BJ (cell line): Measurements from ENCODE around the gene SCYGR4. TPM values are rescaled to one million over a fixed set of nuclear protein-coding genes. Genes with fewer than 3 reads are reported as not detected.

Experiments used
- CTCF ChIA-PET: fragments of 350-600 bp; formaldehyde crosslinking; extraction: SDS; loops from one replicate; lab custom pipeline; 2021; ENCODE audit warnings: antibody characterized with exemption, inconsistent platforms; lab: Yijun Ruan, JAX
- POLR2A ChIA-PET: fragments of 300-600 bp; sonication (Branson Sonifier 250); formaldehyde crosslinking; extraction: SDS; loops from one replicate; lab custom pipeline; 2021; ENCODE audit warnings: antibody characterized with exemption; lab: Charles Lee
- DNase-seq: peaks from one replicate; pipeline ENCODE4 v3.0.0-alpha.2; 2011; ENCODE audit warnings: low read depth
- H3K27me3 ChIP-seq: 2 replicates; pipeline ENCODE4 v1.6.0; 2011; ENCODE audit warnings: low read length; ENCODE audit not compliant: control insufficient read depth, insufficient read depth
- H3K36me3 ChIP-seq: 2 replicates; pipeline ENCODE4 v1.5.1; 2011; ENCODE audit warnings: low read length; ENCODE audit not compliant: control insufficient read depth, insufficient read depth
- H3K4me3 ChIP-seq: 2 replicates; pipeline ENCODE4 v1.5.1; 2011; ENCODE audit warnings: low read depth, mild to moderate bottlenecking, control low read depth, low read length
- CTCF ChIP-seq: IDR thresholded peaks from 2 replicates; pipeline ENCODE4 v1.5.1; 2011; ENCODE audit warnings: low read depth, mild to moderate bottlenecking, control low read depth, inconsistent platforms, low read length, moderate library complexity; ENCODE audit not compliant: insufficient read depth
- polyA plus RNA-seq: library from polyadenylated mRNA; depleted of rRNA; stranded (reverse); fragments of >200 nt; gene quantifications from 2 replicates; pipeline ENCODE4 v1.2.3, GENCODE V29; 2011

The SCYGR4 gene
- polyA plus RNA-seq, 1 experiment: not detected

DNA sequence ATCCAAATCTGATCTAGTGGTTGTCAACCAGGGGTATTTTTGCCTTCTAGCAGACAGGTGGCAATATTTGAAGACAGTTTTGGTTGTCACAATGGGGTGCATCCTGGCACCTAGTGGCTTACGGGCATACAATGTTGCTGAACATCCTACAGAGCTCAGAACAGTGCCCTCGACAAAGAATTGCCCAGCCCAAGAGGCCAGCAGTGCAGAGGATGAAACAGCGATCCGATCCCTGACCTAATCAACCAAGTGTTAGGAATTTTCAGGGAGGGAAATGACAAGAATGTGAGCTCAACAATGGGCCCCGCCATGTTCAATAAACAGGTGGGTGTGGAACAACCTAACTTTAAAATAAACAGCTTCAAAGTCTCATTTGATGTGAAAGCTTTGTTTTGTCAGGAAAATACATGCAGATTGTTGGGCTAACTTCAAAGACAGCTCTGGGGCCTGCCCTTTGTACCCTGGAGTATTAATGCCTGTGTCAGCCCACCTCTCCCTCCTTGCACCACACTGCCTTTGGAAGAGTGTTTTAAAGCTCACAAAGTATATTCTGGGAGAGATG, 26.8 kb downstream of the SCYGR4 start:
- no peak for TF ChIP-seq CTCF
- no peaks in the 10 kb centered on the region for H3K36me3 ChIP-seq
- POLR2A ChIA-PET: no interaction called here
- DNase-seq: no peak
- H3K4me3 ChIP-seq: no peak overlapping the region
- H3K27me3 ChIP-seq: peaks cover 3% of the 10 kb centered on the region; the same call in 1 of the 2 replicates
- CTCF ChIA-PET: interaction anchor here (0.6 kb wide), 1 partner anchor 9 kb away, joined by 3 read pairs; no protein-coding TSS in a partner anchor

- Histone ChIP-seq H3K36me3 (no peaks in the 10 kb centered on the region), H3K27me3 (no peaks in the 10 kb centered on the region), H3K4me3 (no peak overlapping the region)
- no peak for DNase-seq
- ChIA-PET CTCF (no interaction called here), POLR2A (no interaction called here)
- no peak for TF ChIP-seq CTCF
Measured at GRCh38 chr2:227653419-227653818, 36.1 kb downstream of the SCYGR4 start.

GRCh38 chr2:227654426-227654825, 37.1 kb downstream of the SCYGR4 start:
- Histone ChIP-seq H3K36me3 (no peaks in the 10 kb centered on the region), H3K4me3 (no peak overlapping the region), H3K27me3 (no peaks in the 10 kb centered on the region)
- ChIA-PET POLR2A (no interaction called here), CTCF (no interaction called here)
- DNase-seq: no peak
- no peak for TF ChIP-seq CTCF

- DNase-seq: peak; percentile 56
- H3K4me3 ChIP-seq: no peak overlapping the region
- no peaks in the 10 kb centered on the region for H3K36me3 ChIP-seq
- no peak for TF ChIP-seq CTCF
- no peaks in the 10 kb centered on the region for H3K27me3 ChIP-seq
- CTCF ChIA-PET: no interaction called here
- POLR2A ChIA-PET: no interaction called here
Measured at GRCh38 chr2:227655454-227655853, 38.2 kb downstream of the SCYGR4 start.

DNA sequence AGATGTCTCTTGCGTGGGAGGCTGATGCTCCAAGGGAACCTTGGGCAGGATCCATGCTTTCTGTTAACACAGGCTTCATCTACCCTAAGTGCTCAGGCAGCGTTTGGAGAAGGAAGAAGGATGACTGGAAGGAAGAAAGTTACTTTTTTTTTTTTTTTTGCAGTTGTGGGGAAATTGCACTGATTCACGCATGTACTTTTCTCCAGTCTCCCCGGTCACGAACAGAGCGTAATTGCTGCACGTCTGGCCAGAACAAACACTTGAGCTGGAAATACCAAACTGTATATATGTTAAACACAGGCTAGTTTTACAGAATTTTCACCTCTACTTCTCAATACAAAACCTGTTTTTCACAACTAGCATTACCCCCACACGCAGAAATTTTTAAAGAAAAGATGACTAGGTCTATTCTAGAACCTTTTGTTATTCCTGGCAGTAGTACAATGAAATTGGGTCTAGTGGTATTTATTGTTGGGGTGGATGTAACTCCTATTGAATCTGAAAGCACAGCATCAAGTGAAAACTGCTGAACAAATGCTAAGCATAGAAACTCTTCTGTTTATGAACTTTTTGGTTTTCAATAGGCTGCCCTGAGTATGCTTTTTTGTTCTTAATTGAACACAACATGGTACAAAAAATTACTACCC, 40.0 kb downstream of the SCYGR4 start:
- Histone ChIP-seq H3K36me3 (no peaks in the 10 kb centered on the region), H3K27me3 (no peaks in the 10 kb centered on the region), H3K4me3 (no peak overlapping the region)
- no peak for DNase-seq
- CTCF ChIA-PET: interaction anchor here (0.9 to 3.4 kb wide), 10 partner anchors 13 to 233 kb away, joined by 3 to 39 read pairs (median 4); partner anchors contain the start of gene DAW1
- no peak for TF ChIP-seq CTCF
- POLR2A ChIA-PET: no interaction called here
